K562 (cell line): ENCODE measurements around the gene ZCCHC14. TPM values are rescaled to one million over a fixed set of nuclear protein-coding genes. Genes with fewer than 3 reads are reported as not detected.

Experiments used
- CHD2 ChIP-seq: IDR thresholded peaks from 2 replicates; pipeline ENCODE4 v1.6.1; 2011; ENCODE audit warnings: low read depth, low read length
- CREB1 ChIP-seq, 2 experiments: sonication (generic) in 1 of 2; formaldehyde crosslinking in 1 of 2; IDR thresholded peaks; 2 replicates each; pipeline versions ENCODE4 v1.6.1 to v1.8.0; 2012 to 2022; ENCODE audit warnings: inconsistent platforms in 1 of 2, mild to moderate bottlenecking in 1 of 2, missing genetic modification reagents in 1 of 2, moderate library complexity in 1 of 2
- CTCF ChIP-seq, 3 experiments: IDR thresholded peaks in 2 of 3; conservative IDR thresholded peaks in 1 of 3; 2 replicates each; pipeline ENCODE4 v1.5.1; 2011 to 2012; ENCODE audit warnings: low read length in 3 of 3, mild to moderate bottlenecking in 3 of 3, control low read depth in 2 of 3, improper control_type of control experiment in 1 of 3, inconsistent platforms in 1 of 3, low read depth in 1 of 3, mixed read lengths in 1 of 3, moderate library complexity in 1 of 3; ENCODE audit not compliant: insufficient read depth in 2 of 3
- E2F6 ChIP-seq, 2 experiments: IDR thresholded peaks; 2 replicates each; pipeline ENCODE4 v1.6.1; 2011; ENCODE audit warnings: borderline replicate concordance in 1 of 2, control low read depth in 1 of 2, low read depth in 1 of 2, low read length in 1 of 2, mild to moderate bottlenecking in 1 of 2, mixed read lengths in 1 of 2, moderate library complexity in 1 of 2; ENCODE audit not compliant: insufficient read depth in 1 of 2, insufficient read length in 1 of 2, poor library complexity in 1 of 2, severe bottlenecking in 1 of 2; ENCODE audit errors: extremely low read depth in 1 of 2
- HDAC2 ChIP-seq: fragments of 450-650 bp; IDR thresholded peaks from 2 replicates; pipeline ENCODE4 v1.6.1; 2016; ENCODE audit warnings: mild to moderate bottlenecking
- KLF10 ChIP-seq: fragments of 250-450 bp; sonication (Bioruptor Pico); IDR thresholded peaks from 2 replicates; pipeline ENCODE4 v1.6.1; 2021; ENCODE audit warnings: matching md5 sums
- NEUROD1 ChIP-seq: fragments of 150-350 bp; IDR thresholded peaks from 2 replicates; pipeline ENCODE4 v1.6.1; 2014; ENCODE audit warnings: borderline replicate concordance, low read length, low read depth; ENCODE audit not compliant: partially characterized antibody
- TAF1 ChIP-seq: IDR thresholded peaks from 2 replicates; pipeline ENCODE4 v1.6.1; 2011; ENCODE audit warnings: mild to moderate bottlenecking, low read length, moderate library complexity; ENCODE audit not compliant: insufficient read depth, control insufficient read depth, severe bottlenecking; ENCODE audit errors: extremely low read depth
- TCF7 ChIP-seq: sonication (generic); IDR thresholded peaks from 2 replicates; pipeline ENCODE4 v1.6.1; 2016; ENCODE audit warnings: antibody characterized with exemption, borderline replicate concordance
- ZNF121 ChIP-seq: sonication (generic); formaldehyde crosslinking; conservative IDR thresholded peaks from 2 replicates; pipeline ENCODE4 v1.8.0; 2022; ENCODE audit warnings: missing genetic modification reagents
- polyA plus RNA-seq, 8 experiments: library from polyadenylated mRNA; depleted of rRNA in 4 of 8; stranded (reverse) in 5 of 8; unstranded in 3 of 8; fragments of >200 nt; fragmentation: Nextera tagmentation in 2 of 8; fragmentation: Illumina TruSeq in 1 of 8; extraction: Ambion mirVana in 2 of 8; extraction: Trizol in 1 of 8; gene quantifications; 2 replicates each; pipeline versions ENCODE4 v1.2.1 to v1.2.3, GENCODE V29; 2011 to 2014; ENCODE audit warnings: inconsistent platforms in 1 of 8, missing spikeins in 1 of 8
- total RNA-seq, 7 experiments: library from RNA; depleted of rRNA in 6 of 7; stranded (reverse); fragments of >200 nt in 6 of 7; fragmentation: Illumina TruSeq in 2 of 7; extraction: Trizol in 2 of 7; gene quantifications; 2 replicates each; pipeline versions ENCODE4 v1.2.1 to v1.2.3, GENCODE V29; 2011 to 2021; ENCODE audit warnings: low replicate concordance in 1 of 7

ZCCHC14 gene
- total and polyA plus RNA-seq, 9 of the 15 experiments (the other 6 are each of a cell fraction or from before 2014, with no cell fraction given), result 1.5 to 12.4 (median 2.9) TPM

- TF ChIP-seq KLF10 (CRISPR knock-in tag) (no peak), ZNF121 (CRISPR knock-in tag) (no peak), CTCF (IDR thresholded peaks at IDR 0.05 in 2 of 3, conservative IDR thresholded peaks at IDR 0.05 in 1 of 3; ENCODE audit: insufficient read depth in 2 of 3, low read depth in 1 of 3, low read length in 3 of 3) (peak in 1 of 3 experiments; percentile 21; a peak in 2 of 6 replicates), NEUROD1 (peak; percentile 94), TAF1 (peak; percentile 62), CHD2 (peak; percentile 99), CREB1 (IDR thresholded peaks at IDR 0.05) (peak; percentile 90), CREB1 (CRISPR knock-in tag; IDR thresholded peaks at IDR 0.05) (peak; percentile 79; the same call in 1 of the 2 replicates), E2F6 (IDR thresholded peaks at IDR 0.05; ENCODE audit: borderline replicate concordance in 1 of 2, extremely low read depth in 1 of 2, insufficient read depth in 1 of 2, insufficient read length in 1 of 2, low read depth in 1 of 2, low read length in 1 of 2, poor library complexity in 1 of 2, severe bottlenecking in 1 of 2) (peak; percentile 51 to 59), HDAC2 (peak; percentile 97), TCF7 (no peak)
Measured at GRCh38 chr16:87492721-87493607, at the start of gene ZCCHC14 (continued).
